RWPE1 (cell line): Measurements from ENCODE around the gene SPOPL.
"Not testable (repeated sequence)": the region's sequence is repeated elsewhere in the genome, so short reads cannot be mapped to it uniquely, and the experiment has no call there.

Source experiments
- CTCF ChIA-PET: fragments of 350-600 bp; sonication (Branson Sonifier 250); formaldehyde crosslinking; extraction: SDS; loops from one replicate; lab custom pipeline; 2021; lab: Yijun Ruan, JAX
- POLR2A ChIA-PET: fragments of 400-600 bp; formaldehyde crosslinking; extraction: SDS; loops from one replicate; lab custom pipeline; 2020; ENCODE audit warnings: antibody characterized with exemption; ENCODE audit not compliant: low non-redundant PET; lab: Yijun Ruan, JAX
- DNase-seq: peaks from one replicate; pipeline ENCODE4 v3.0.0; 2012; ENCODE audit warnings: low spot score
- H3K27ac ChIP-seq: fragments of 450-650 bp; 2 replicates; pipeline ENCODE4 v1.5.1; 2017
- CTCF ChIP-seq: fragments of 450-650 bp; conservative IDR thresholded peaks from 2 replicates; pipeline ENCODE4 v1.5.1; 2017; ENCODE audit warnings: low read depth, mild to moderate bottlenecking

SPOPL gene

GRCh38 chr2:138516030-138516704, 14.6 kb downstream of the SPOPL start:
- DNase-seq: no peak
- H3K27ac ChIP-seq: no peak overlapping the region
- CTCF ChIA-PET: no interaction called here
- POLR2A ChIA-PET: no interaction called here
- no peak for TF ChIP-seq CTCF

GRCh38 chr2:138518860-138519259, 17.3 kb downstream of the SPOPL start:
- DNase-seq: no peak
- ChIA-PET CTCF (no interaction called here), POLR2A (no interaction called here)
- no peak overlapping the region for H3K27ac ChIP-seq
- TF ChIP-seq CTCF: no peak

GRCh38 chr2:138521821-138522220, 20.3 kb downstream of the SPOPL start:
- no peak overlapping the region for H3K27ac ChIP-seq
- no peak for DNase-seq
- CTCF ChIA-PET: no interaction called here
- POLR2A ChIA-PET: no interaction called here
- TF ChIP-seq CTCF: no peak

GRCh38 chr2:138522556-138522955, 21.0 kb downstream of the SPOPL start:
- no peak overlapping the region for H3K27ac ChIP-seq
- POLR2A ChIA-PET: no interaction called here
- CTCF ChIA-PET: interaction anchor here (0.6 kb wide), 1 partner anchor 18 kb away, joined by 3 read pairs; no protein-coding TSS in a partner anchor

GRCh38 chr2:138523018-138523672, 21.6 kb downstream of the SPOPL start:
- POLR2A ChIA-PET, CTCF ChIA-PET: not testable (repeated sequence)

More at GRCh38 chr2:138522556-138522955, 21.0 kb downstream of the SPOPL start:
- DNase-seq: no peak
- no peak for TF ChIP-seq CTCF

GRCh38 chr2:138523673-138524042, 22.1 kb downstream of the SPOPL start:
- POLR2A ChIA-PET, H3K27ac ChIP-seq, CTCF ChIA-PET, DNase-seq: not testable (repeated sequence)

More at GRCh38 chr2:138523018-138523672, 21.6 kb downstream of the SPOPL start:
- H3K27ac ChIP-seq, DNase-seq: not testable (repeated sequence)

- H3K27ac ChIP-seq, DNase-seq, CTCF ChIA-PET, POLR2A ChIA-PET: not testable (repeated sequence)
Measured at GRCh38 chr2:138524353-138524752, 22.8 kb downstream of the SPOPL start.

GRCh38 chr2:138531913-138532312, 30.3 kb downstream of the SPOPL start:
- CTCF ChIA-PET: interaction anchor here (1.1 kb wide), 1 partner anchor 33 kb away, joined by 3 read pairs; no protein-coding TSS in a partner anchor

More at GRCh38 chr2:138531913-138532312, 30.3 kb downstream of the SPOPL start:
- H3K27ac ChIP-seq: no peak overlapping the region
- POLR2A ChIA-PET: no interaction called here
- no peak for TF ChIP-seq CTCF
- DNase-seq: no peak
